ENCODE results near the gene NECTIN2. TPM values are rescaled to one million over a fixed set of nuclear protein-coding genes. Genes with fewer than 3 reads are reported as not detected.
"Not testable (repeated sequence)": the region's sequence is repeated elsewhere in the genome, so short reads cannot be mapped to it uniquely, and the experiment has no call there.

Gene NECTIN2
- total RNA-seq, 1 experiment from 2014 or later, result 38.2 TPM

GRCh38 chr19:44888335-44888734 lies 42.2 kb downstream of the NECTIN2 start:
- not testable (repeated sequence) for H3K27me3 ChIP-seq, H3K9me3 ChIP-seq, H3K4me3 ChIP-seq, DNase-seq
- peaks cover 22% of the 10 kb centered on the region for H3K36me3 ChIP-seq

- peak overlapping the region; percentile 51 for H3K4me3 ChIP-seq
- no peaks in the 10 kb centered on the region for H3K9me3 ChIP-seq
- no peak for DNase-seq
- H3K27me3 ChIP-seq, result no peaks in the 10 kb centered on the region
- H3K36me3 ChIP-seq, result peaks cover 38% of the 10 kb centered on the region
Measured at GRCh38 chr19:44889830-44890365, 43.8 kb downstream of the NECTIN2 start.

DNA sequence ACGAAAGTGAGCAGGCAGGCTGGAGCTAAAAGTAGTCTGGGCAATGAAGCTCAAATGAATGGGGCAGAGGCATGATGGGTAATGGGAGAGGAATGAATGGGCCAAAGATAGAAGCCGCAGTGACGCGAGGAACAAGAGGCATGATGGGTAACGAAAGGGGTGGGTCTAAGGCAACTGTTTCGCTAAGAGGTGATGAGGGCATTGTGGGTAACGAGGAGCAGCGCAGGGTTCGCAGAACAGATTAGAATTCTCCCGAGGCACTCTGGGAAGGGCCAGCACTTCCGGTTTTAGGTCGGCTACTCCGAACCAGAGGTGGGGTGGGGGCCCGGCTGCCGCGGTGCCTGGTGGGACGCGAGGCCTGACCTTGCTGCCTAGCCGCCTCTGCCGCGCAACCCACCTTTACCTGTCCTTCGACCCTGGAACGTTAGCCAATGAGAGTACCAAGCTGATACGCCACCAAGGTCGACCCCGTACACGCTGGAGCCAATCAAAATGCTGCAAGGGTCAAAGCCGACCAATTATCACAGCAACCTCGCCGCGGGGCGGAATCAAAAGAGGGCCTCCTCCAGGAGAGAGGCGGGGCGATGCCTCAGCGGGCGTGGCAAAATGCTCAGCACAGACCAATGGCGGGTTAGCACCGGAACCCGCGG lies 44.4 kb downstream of the NECTIN2 start:
- H3K9me3 ChIP-seq, result no peaks in the 10 kb centered on the region
- DNase-seq, result peak; percentile 100
- H3K27me3 ChIP-seq, result no peaks in the 10 kb centered on the region
- H3K4me3 ChIP-seq, result peak overlapping the region; percentile 51
- H3K36me3 ChIP-seq, result peaks cover 43% of the 10 kb centered on the region

DNA sequence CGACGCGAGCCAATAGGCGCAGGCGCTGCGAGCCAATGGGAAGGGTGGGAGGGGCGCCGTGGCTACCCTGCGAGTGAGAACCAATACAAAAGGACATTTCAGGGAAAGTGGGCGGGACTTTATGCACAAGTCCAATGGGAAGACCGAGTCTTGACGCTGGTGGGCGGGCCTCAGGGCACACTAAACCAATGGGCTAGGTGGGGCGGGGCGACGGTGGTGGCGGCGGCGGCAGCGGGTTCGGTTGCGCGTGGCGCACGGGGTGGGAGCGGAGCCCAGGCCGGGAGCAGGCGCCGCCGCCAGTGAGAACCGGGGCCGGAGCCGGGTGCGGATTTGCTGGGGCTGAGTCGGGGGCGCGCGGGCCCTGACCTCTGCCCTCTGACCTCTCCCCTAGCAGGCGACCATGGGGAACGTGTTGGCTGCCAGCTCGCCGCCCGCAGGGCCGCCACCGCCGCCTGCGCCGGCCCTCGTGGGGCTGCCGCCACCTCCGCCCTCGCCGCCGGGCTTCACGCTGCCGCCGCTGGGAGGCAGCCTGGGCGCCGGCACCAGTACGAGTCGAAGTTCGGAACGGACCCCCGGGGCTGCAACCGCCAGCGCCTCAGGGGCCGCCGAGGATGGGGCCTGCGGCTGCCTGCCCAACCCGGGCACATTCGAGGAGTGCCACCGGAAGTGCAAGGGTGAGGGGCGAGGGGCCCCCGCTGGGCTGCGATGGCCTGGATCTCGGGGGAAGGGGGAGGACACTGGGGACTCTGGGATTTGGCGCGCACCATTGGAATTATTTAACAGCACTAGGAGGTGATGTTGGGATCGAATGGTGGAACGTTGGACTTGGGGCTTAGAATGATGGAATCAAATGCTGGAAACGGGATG lies 45.2 kb downstream of the NECTIN2 start, which contains the start of gene TOMM40:
TSS of gene TOMM40 (plus strand) at position 239 of the 867 bp plus-strand sequence. CDS start at position 401, 162 bp downstream.
- DNase-seq, result peak; percentile 42
- H3K36me3 ChIP-seq, result peaks cover 51% of the 10 kb centered on the region
- no peaks in the 10 kb centered on the region for H3K27me3 ChIP-seq
- H3K4me3 ChIP-seq, result peak within 1 kb of the TSS; percentile 91
- no peaks in the 10 kb centered on the region for H3K9me3 ChIP-seq

DNA sequence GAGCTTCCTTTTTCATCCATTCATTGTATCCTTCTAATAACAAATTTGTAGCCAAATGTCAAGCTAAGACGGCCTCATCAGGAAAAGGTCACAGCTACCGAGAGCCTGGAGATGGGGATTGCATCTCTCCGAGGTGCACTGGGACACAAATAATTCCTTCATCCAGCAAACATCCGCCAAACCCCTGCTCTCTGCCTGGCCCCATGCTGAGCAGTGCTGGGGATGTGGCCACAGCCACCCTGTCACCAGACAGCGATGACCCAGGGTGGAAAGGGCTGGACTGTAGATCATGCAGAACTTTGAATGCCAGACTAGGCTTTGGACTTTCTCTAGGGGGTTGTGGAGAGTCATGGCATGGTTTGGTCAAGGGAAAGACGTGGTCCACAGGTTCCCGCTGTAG lies 46.8 kb downstream of the NECTIN2 start:
- DNase-seq, result no peak
- H3K9me3 ChIP-seq, result no peaks in the 10 kb centered on the region
- H3K27me3 ChIP-seq, result no peaks in the 10 kb centered on the region
- peaks cover 63% of the 10 kb centered on the region for H3K36me3 ChIP-seq
- peak overlapping the region; percentile 91 for H3K4me3 ChIP-seq

DNA sequence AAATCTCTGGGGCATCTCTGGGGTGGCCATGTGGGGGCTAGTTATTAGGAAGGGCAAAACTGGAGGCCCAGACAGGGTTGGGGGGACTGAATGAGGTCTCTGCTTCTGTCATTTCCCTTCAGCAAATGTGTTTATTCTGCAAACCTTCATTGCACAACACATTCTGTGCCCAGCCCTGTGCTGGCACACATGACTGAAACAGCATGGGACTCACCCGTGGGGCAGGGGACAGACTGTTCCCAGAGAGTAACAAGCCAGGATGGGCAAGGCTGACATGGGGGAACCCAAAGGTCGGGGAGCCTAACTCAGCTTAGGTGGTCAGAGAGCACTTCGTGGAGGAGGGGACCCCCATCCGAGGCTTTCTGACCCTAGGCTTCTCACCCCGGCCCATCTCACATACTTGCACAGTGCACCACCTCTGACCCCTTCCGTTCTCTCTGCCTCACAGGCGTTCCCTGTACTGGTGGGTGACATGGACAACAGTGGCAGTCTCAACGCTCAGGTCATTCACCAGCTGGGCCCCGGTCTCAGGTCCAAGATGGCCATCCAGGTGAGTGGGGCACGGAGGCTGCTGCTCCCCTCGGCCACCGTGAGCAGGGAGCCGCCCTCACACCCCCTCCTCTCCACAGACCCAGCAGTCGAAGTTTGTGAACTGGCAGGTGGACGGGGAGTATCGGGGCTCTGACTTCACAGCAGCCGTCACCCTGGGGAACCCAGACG lies 47.4 kb downstream of the NECTIN2 start:
- no peak for DNase-seq
- Histone ChIP-seq H3K27me3 (no peaks in the 10 kb centered on the region), H3K4me3 (no peak overlapping the region; the same call in 1 of the 2 replicates), H3K9me3 (no peaks in the 10 kb centered on the region), H3K36me3 (peaks cover 68% of the 10 kb centered on the region)

DNA sequence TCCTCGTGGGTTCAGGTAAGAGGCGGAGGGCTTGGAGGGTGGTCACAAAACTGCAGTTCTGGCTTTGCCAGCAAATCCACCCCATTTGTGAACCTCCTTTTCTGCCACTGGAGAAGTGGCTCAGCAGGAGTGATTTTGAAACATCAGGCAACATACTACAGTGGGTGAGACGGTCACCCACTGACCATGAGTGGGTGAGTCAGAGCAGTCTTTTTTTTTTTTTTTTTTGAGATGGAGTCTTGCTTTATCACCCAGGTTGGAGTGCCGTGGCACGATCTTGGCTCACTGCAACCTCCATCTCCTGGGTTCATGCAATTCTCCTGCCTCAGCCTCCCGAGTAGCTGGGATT lies 47.9 kb downstream of the NECTIN2 start:
- peaks cover 73% of the 10 kb centered on the region for H3K36me3 ChIP-seq
- H3K27me3 ChIP-seq, result no peaks in the 10 kb centered on the region
- no peak overlapping the region for H3K4me3 ChIP-seq
- no peak for DNase-seq
- no peaks in the 10 kb centered on the region for H3K9me3 ChIP-seq

GRCh38 chr19:44894946-44895345 lies 48.8 kb downstream of the NECTIN2 start:
- Histone ChIP-seq H3K27me3 (no peaks in the 10 kb centered on the region), H3K4me3 (no peak overlapping the region), H3K36me3 (peaks cover 79% of the 10 kb centered on the region), H3K9me3 (no peaks in the 10 kb centered on the region)
- no peak for DNase-seq

DNA sequence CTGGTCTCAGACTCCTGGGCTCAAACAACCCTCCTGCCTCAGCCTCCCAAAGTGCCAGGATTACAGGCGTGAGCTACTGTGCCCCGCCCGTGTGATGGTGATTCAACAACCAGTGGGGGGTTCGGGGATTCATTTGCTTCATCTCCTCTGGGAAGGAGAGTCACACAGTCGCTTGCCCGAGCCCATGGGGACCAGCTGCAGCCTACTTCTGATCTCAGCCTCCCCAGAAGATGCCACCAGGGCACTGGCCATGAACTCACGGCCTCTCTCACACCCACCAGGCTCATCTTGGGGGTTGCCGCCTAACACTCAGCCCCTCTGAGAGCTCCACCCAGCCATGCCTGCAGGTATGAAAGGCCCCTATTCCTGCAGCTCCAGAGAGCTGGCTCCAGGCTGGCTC lies 51.7 kb downstream of the NECTIN2 start:
- no peak overlapping the region for H3K4me3 ChIP-seq
- no peaks in the 10 kb centered on the region for H3K27me3 ChIP-seq
- H3K9me3 ChIP-seq, result no peaks in the 10 kb centered on the region
- DNase-seq, result no peak
- peaks cover 94% of the 10 kb centered on the region for H3K36me3 ChIP-seq

GRCh38 chr19:44900328-44901244 lies 54.5 kb downstream of the NECTIN2 start:
- Histone ChIP-seq H3K27me3 (peaks cover 2% of the 10 kb centered on the region; the same call in 1 of the 2 replicates), H3K4me3 (no peak overlapping the region), H3K9me3 (no peaks in the 10 kb centered on the region), H3K36me3 (peaks cover 78% of the 10 kb centered on the region)
- no peak for DNase-seq

DNA sequence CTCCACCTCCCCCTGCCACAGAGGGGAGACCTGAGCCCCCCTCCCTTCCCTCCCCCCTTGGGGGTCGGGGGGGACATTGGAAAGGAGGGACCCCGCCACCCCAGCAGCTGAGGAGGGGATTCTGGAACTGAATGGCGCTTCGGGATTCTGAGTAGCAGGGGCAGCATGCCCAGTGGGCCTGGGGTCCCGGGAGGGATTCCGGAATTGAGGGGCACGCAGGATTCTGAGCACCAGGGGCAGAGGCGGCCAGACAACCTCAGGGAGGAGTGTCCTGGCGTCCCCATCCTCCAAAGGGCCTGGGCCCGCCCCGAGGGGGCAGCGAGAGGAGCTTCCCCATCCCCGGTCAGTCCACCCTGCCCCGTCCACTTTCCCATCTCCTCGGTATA lies 57.1 kb downstream of the NECTIN2 start:
- peaks cover 53% of the 10 kb centered on the region for H3K36me3 ChIP-seq
- H3K27me3 ChIP-seq, result peaks cover 2% of the 10 kb centered on the region; the same call in 1 of the 2 replicates
- no peak for DNase-seq
- no peak overlapping the region for H3K4me3 ChIP-seq
- no peaks in the 10 kb centered on the region for H3K9me3 ChIP-seq

GRCh38 chr19:44903602-44904425 lies 57.7 kb downstream of the NECTIN2 start:
- H3K36me3 ChIP-seq, result peaks cover 48% of the 10 kb centered on the region
- H3K4me3 ChIP-seq, result no peak overlapping the region
- DNase-seq, result peak; percentile 49
- peaks cover 2% of the 10 kb centered on the region; the same call in 1 of the 2 replicates for H3K27me3 ChIP-seq
- H3K9me3 ChIP-seq, result no peaks in the 10 kb centered on the region

DNA sequence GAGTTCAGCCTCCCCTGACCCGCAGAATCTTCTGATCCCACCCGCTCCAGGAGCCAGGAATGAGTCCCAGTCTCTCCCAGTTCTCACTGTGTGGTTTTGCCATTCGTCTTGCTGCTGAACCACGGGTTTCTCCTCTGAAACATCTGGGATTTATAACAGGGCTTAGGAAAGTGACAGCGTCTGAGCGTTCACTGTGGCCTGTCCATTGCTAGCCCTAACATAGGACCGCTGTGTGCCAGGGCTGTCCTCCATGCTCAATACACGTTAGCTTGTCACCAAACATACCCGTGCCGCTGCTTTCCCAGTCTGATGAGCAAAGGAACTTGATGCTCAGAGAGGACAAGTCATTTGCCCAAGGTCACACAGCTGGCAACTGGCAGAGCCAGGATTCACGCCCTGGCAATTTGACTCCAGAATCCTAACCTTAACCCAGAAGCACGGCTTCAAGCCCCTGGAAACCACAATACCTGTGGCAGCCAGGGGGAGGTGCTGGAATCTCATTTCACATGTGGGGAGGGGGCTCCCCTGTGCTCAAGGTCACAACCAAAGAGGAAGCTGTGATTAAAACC lies 58.4 kb downstream of the NECTIN2 start:
- Histone ChIP-seq H3K4me3 (no peak overlapping the region), H3K36me3 (peaks cover 43% of the 10 kb centered on the region), H3K9me3 (no peaks in the 10 kb centered on the region), H3K27me3 (peaks cover 2% of the 10 kb centered on the region; the same call in 1 of the 2 replicates)
- DNase-seq, result no peak

- no peak for DNase-seq
- Histone ChIP-seq H3K27me3 (peaks cover 2% of the 10 kb centered on the region; the same call in 1 of the 2 replicates), H3K4me3 (no peak within 1 kb of the TSS)
Measured at GRCh38 chr19:44905437-44906160, 59.5 kb downstream of the NECTIN2 start, which contains the start of gene APOE. Gene APOE (plus strand): TSS chr19:44905796. CDS start chr19:44906625, 829 bp downstream.

More at GRCh38 chr19:44905437-44906160, 59.5 kb downstream of the NECTIN2 start, which contains the start of gene APOE:
- Histone ChIP-seq H3K9me3 (no peaks in the 10 kb centered on the region), H3K36me3 (peaks cover 34% of the 10 kb centered on the region)
